ENCODE results near the gene HSPG2.

GRCh38 chr1:21906173-21907078 is 30.7 kb downstream of the HSPG2 start:
- no peak for TF ChIP-seq CTCF (IDR thresholded peaks at IDR 0.05 in 2 of 3, conservative IDR thresholded peaks at IDR 0.05 in 1 of 3; ENCODE audit: control insufficient read depth in 2 of 3, extremely low read depth in 1 of 3, insufficient read depth in 1 of 3, low read depth in 3 of 3, low read length in 3 of 3)
- no peak for TF ChIP-seq CHD2 (IDR thresholded peaks at IDR 0.05; ENCODE audit: borderline replicate concordance, low read depth, low read length)
- no peak for TF ChIP-seq POLR2AphosphoS5 (IDR thresholded peaks at IDR 0.05; ENCODE audit: low read length)
- TF ChIP-seq MXI1 (IDR thresholded peaks at IDR 0.05; ENCODE audit: low read depth, low read length) = no peak
- no peak for TF ChIP-seq SMC3 (IDR thresholded peaks at IDR 0.05; ENCODE audit: borderline replicate concordance, low read length)
- no peak for TF ChIP-seq YY1 (IDR thresholded peaks at IDR 0.05; ENCODE audit: low read depth, low read length)
- TF ChIP-seq HDAC2 (IDR thresholded peaks at IDR 0.05) = no peak
- no peak for TF ChIP-seq NBN (IDR thresholded peaks at IDR 0.05)
- TF ChIP-seq JUNB (IDR thresholded peaks at IDR 0.05) = no peak
- TF ChIP-seq USF2 (IDR thresholded peaks at IDR 0.05; ENCODE audit: borderline replicate concordance, low read depth, low read length) = no peak
- TF ChIP-seq ZNF622 (IDR thresholded peaks at IDR 0.05) = no peak
- TF ChIP-seq NR2C1 (IDR thresholded peaks at IDR 0.05) = no peak
- TF ChIP-seq POLR2A (IDR thresholded peaks at IDR 0.05; ENCODE audit: low read depth, low read length) = no peak

All from GM12878 (cell line).